ENCODE measurements around the gene GNE. TPM values are rescaled to one million over a fixed set of nuclear protein-coding genes. Genes with fewer than 3 reads are reported as not detected.
A peak's percentile ranks its signal among the peaks of the same experiment; 100 is the strongest.
"Not testable (repeated sequence)": the region's sequence is repeated elsewhere in the genome, so short reads cannot be mapped to it uniquely, and the experiment has no call there.

GNE gene
- total and polyA plus RNA-seq, 4 experiments from 2014 or later: 2.7 to 18.1 (median 11.5) TPM

- POLR2A ChIA-PET (ENCODE audit: partially characterized antibody): interaction anchor here (0.5 to 3.1 kb wide), 23 partner anchors 9 to 1276 kb away, joined by 3 to 21 read pairs (median 4); partner anchors contain the start of genes GLIPR2, GNE and SPAG8
- Histone ChIP-seq H3K9me3 (ENCODE audit: control insufficient read depth in 1 of 2, low read length in 2 of 2) (no peaks in the 10 kb centered on the region), H3K36me3 (ENCODE audit: insufficient read depth, low read length) (peaks cover 4% of the 10 kb centered on the region), H3K4me3 (ENCODE audit: low read length in 2 of 2) (peak overlapping the region in 1 of 2 donors; percentile 87), H3K4me1 (ENCODE audit: insufficient read depth, low read length) (peaks cover 39% of the 10 kb centered on the region), H3K27me3 (ENCODE audit: insufficient read depth, low read length) (no peaks in the 10 kb centered on the region), H3K27ac (ENCODE audit: low read depth, low read length) (peak overlapping the region; percentile 91)
- no peak for DNase-seq
- intact Hi-C loops (cut with micrococcal nuclease): loop anchor here (1.0 kb wide), 5 partner anchors 39 to 210 kb away; partner anchors contain the start of genes GNE and RNF38
- peak overlapping the region in 7 of 8 donors; percentile 38 to 98 (median 94) for H3K4me3 Mint-ChIP-seq
- H3K27ac Mint-ChIP-seq: peak overlapping the region; percentile 32 to 96 (median 95)
- H3K9me3 Mint-ChIP-seq: peaks cover 0 to 2% (median 0%) of the 10 kb centered on the region in 8 donors
- CTCF ChIA-PET (ENCODE audit: partially characterized antibody): interaction anchor here (0.8 to 4.5 kb wide), 34 partner anchors 8 to 539 kb away, joined by 3 to 70 read pairs (median 5); partner anchors contain the start of genes CCIN, GLIPR2 and GNE
- peaks cover 2 to 20% of the 10 kb centered on the region in 2 donors for H3K36me3 Mint-ChIP-seq
- peaks cover 0 to 1% of the 10 kb centered on the region in 2 donors for H3K27me3 Mint-ChIP-seq
- H3K4me1 Mint-ChIP-seq: peaks cover 32 to 51% (median 39%) of the 10 kb centered on the region in 4 donors
These were observed 68.3 kb downstream of the GNE start for GRCh38 chr9:36189976-36190375.

- Histone ChIP-seq H3K27ac (ENCODE audit: low read depth, low read length) (no peak overlapping the region), H3K4me3 (ENCODE audit: low read length in 2 of 2) (no peak overlapping the region), H3K36me3 (ENCODE audit: insufficient read depth, low read length) (no peaks in the 10 kb centered on the region), H3K27me3 (ENCODE audit: insufficient read depth, low read length) (no peaks in the 10 kb centered on the region), H3K9me3 (ENCODE audit: control insufficient read depth in 1 of 2, low read length in 2 of 2) (no peaks in the 10 kb centered on the region), H3K4me1 (ENCODE audit: insufficient read depth, low read length) (peaks cover 22% of the 10 kb centered on the region)
- Mint-ChIP-seq H3K36me3 (peaks cover 0 to 8% of the 10 kb centered on the region in 2 donors), H3K4me3 (no peak overlapping the region), H3K4me1 (peaks cover 18 to 33% (median 22%) of the 10 kb centered on the region in 4 donors), H3K9me3 (no peaks in the 10 kb centered on the region), H3K27ac (no peak overlapping the region), H3K27me3 (peaks cover 0 to 1% of the 10 kb centered on the region in 2 donors)
- intact Hi-C loops (cut with micrococcal nuclease): no loop called here
- no peak for DNase-seq
- ChIA-PET POLR2A (ENCODE audit: partially characterized antibody) (no interaction called here), CTCF (ENCODE audit: partially characterized antibody) (interaction anchor here (1.2 to 4.5 kb wide), 5 partner anchors 14 to 168 kb away, joined by 3 to 40 read pairs (median 27); partner anchors contain the start of gene CCIN)
These were observed 70.0 kb downstream of the GNE start for GRCh38 chr9:36188212-36188611.

- peak overlapping the region in 1 of 7 donors; percentile 13 for H3K27ac Mint-ChIP-seq
- no peak overlapping the region for H3K27ac ChIP-seq (ENCODE audit: low read depth, low read length)
- intact Hi-C loops (cut with micrococcal nuclease): no loop called here
These were observed 70.8 kb downstream of the GNE start for GRCh38 chr9:36187414-36187813.

GRCh38 chr9:36180243-36180642 lies 78.0 kb downstream of the GNE start:
- CTCF ChIA-PET (ENCODE audit: partially characterized antibody): interaction anchor here (1.2 kb wide), 1 partner anchor 9 kb away, joined by 3 read pairs; no protein-coding TSS in a partner anchor
- H3K27ac ChIP-seq (ENCODE audit: low read depth, low read length); H3K36me3 Mint-ChIP-seq; H3K27ac Mint-ChIP-seq; H3K27me3 ChIP-seq (ENCODE audit: insufficient read depth, low read length); H3K4me1 ChIP-seq (ENCODE audit: insufficient read depth, low read length); H3K4me3 Mint-ChIP-seq; POLR2A ChIA-PET (ENCODE audit: partially characterized antibody); DNase-seq; H3K36me3 ChIP-seq (ENCODE audit: insufficient read depth, low read length); intact Hi-C loops (cut with micrococcal nuclease); H3K4me3 ChIP-seq (ENCODE audit: low read length in 2 of 2); H3K4me1 Mint-ChIP-seq; H3K9me3 ChIP-seq (ENCODE audit: control insufficient read depth in 1 of 2, low read length in 2 of 2); H3K9me3 Mint-ChIP-seq; H3K27me3 Mint-ChIP-seq: not testable (repeated sequence)

More at GRCh38 chr9:36187414-36187813, 70.8 kb downstream of the GNE start:
- Histone ChIP-seq H3K4me1 (ENCODE audit: insufficient read depth, low read length) (peaks cover 14% of the 10 kb centered on the region), H3K4me3 (ENCODE audit: low read length in 2 of 2) (no peak overlapping the region), H3K36me3 (ENCODE audit: insufficient read depth, low read length) (no peaks in the 10 kb centered on the region), H3K27me3 (ENCODE audit: insufficient read depth, low read length) (no peaks in the 10 kb centered on the region), H3K9me3 (ENCODE audit: control insufficient read depth in 1 of 2, low read length in 2 of 2) (no peaks in the 10 kb centered on the region)
- POLR2A ChIA-PET (ENCODE audit: partially characterized antibody): no interaction called here
- H3K4me3 Mint-ChIP-seq: no peak overlapping the region
- H3K36me3 Mint-ChIP-seq: peaks cover 0 to 6% of the 10 kb centered on the region in 2 donors
- DNase-seq: peak in 1 of 5 donors; percentile 9
- CTCF ChIA-PET (ENCODE audit: partially characterized antibody): no interaction called here
- peaks cover 0 to 1% of the 10 kb centered on the region in 2 donors for H3K27me3 Mint-ChIP-seq
- H3K4me1 Mint-ChIP-seq: peaks cover 11 to 25% (median 15%) of the 10 kb centered on the region in 4 donors
- no peaks in the 10 kb centered on the region for H3K9me3 Mint-ChIP-seq

DNA sequence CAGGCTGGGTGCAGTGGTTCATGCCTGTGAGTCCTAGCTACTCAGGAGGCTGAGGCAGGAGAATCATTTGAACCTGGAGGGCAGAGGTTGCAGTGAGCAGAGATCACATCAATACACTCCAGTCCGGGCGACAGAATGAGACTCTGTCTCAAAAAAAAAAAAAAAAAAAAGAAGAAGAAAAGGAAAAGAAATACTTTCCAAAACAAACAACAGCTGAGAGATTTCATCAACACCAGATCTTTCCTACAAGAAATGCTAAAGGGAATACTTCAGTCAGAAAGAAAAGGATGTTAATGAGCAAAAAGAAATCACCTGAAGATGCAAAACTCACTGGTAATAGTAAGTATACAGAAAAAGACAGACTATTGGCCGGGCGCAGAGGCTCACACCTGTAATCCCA lies 80.7 kb downstream of the GNE start:
- H3K4me1 ChIP-seq (ENCODE audit: insufficient read depth, low read length): no peaks in the 10 kb centered on the region
- H3K4me3 Mint-ChIP-seq: no peak overlapping the region
- H3K27me3 ChIP-seq (ENCODE audit: insufficient read depth, low read length): no peaks in the 10 kb centered on the region
- no peaks in the 10 kb centered on the region for H3K36me3 ChIP-seq (ENCODE audit: insufficient read depth, low read length)
- CTCF ChIA-PET (ENCODE audit: partially characterized antibody): interaction anchor here (0.5 to 1.4 kb wide), 3 partner anchors 11 to 75 kb away, joined by 3 read pairs; no protein-coding TSS in a partner anchor
- H3K27me3 Mint-ChIP-seq: peaks cover 0 to 3% of the 10 kb centered on the region in 2 donors
- H3K9me3 Mint-ChIP-seq: peaks cover 0 to 2% (median 0%) of the 10 kb centered on the region in 8 donors
- H3K36me3 Mint-ChIP-seq: no peaks in the 10 kb centered on the region
- no peak overlapping the region for H3K27ac ChIP-seq (ENCODE audit: low read depth, low read length)
- H3K9me3 ChIP-seq (ENCODE audit: control insufficient read depth in 1 of 2, low read length in 2 of 2): no peaks in the 10 kb centered on the region
- POLR2A ChIA-PET (ENCODE audit: partially characterized antibody): interaction anchor here (0.6 kb wide), 1 partner anchor 13 kb away, joined by 3 read pairs; no protein-coding TSS in a partner anchor
- no peak for DNase-seq
- intact Hi-C loops (cut with micrococcal nuclease): no loop called here
- no peak overlapping the region for H3K4me3 ChIP-seq (ENCODE audit: low read length in 2 of 2)
- peaks cover 0 to 5% (median 2%) of the 10 kb centered on the region in 4 donors for H3K4me1 Mint-ChIP-seq
- H3K27ac Mint-ChIP-seq: no peak overlapping the region

GRCh38 chr9:36176496-36176895 lies 81.8 kb downstream of the GNE start:
- H3K27me3 Mint-ChIP-seq; H3K4me3 Mint-ChIP-seq; H3K9me3 Mint-ChIP-seq; H3K27me3 ChIP-seq (ENCODE audit: insufficient read depth, low read length); intact Hi-C loops (cut with micrococcal nuclease); H3K27ac ChIP-seq (ENCODE audit: low read depth, low read length); H3K36me3 ChIP-seq (ENCODE audit: insufficient read depth, low read length); DNase-seq; H3K4me1 Mint-ChIP-seq; H3K9me3 ChIP-seq (ENCODE audit: control insufficient read depth in 1 of 2, low read length in 2 of 2); H3K4me1 ChIP-seq (ENCODE audit: insufficient read depth, low read length); H3K4me3 ChIP-seq (ENCODE audit: low read length in 2 of 2); H3K36me3 Mint-ChIP-seq; POLR2A ChIA-PET (ENCODE audit: partially characterized antibody); H3K27ac Mint-ChIP-seq: not testable (repeated sequence)
- CTCF ChIA-PET (ENCODE audit: partially characterized antibody): interaction anchor here (1.0 kb wide), 1 partner anchor 84 kb away, joined by 4 read pairs; no protein-coding TSS in a partner anchor

- CTCF ChIA-PET (ENCODE audit: partially characterized antibody): interaction anchor here (1.0 to 1.6 kb wide), 2 partner anchors 8 to 82 kb away, joined by 4 to 6 read pairs; no protein-coding TSS in a partner anchor
- H3K27me3 Mint-ChIP-seq; intact Hi-C loops (cut with micrococcal nuclease): not testable (repeated sequence)
These were observed 83.0 kb downstream of the GNE start for GRCh38 chr9:36175209-36175608.

More at GRCh38 chr9:36175209-36175608, 83.0 kb downstream of the GNE start:
- H3K27me3 ChIP-seq (ENCODE audit: insufficient read depth, low read length); H3K4me1 ChIP-seq (ENCODE audit: insufficient read depth, low read length); H3K27ac Mint-ChIP-seq; H3K4me1 Mint-ChIP-seq; H3K27ac ChIP-seq (ENCODE audit: low read depth, low read length); H3K9me3 Mint-ChIP-seq; H3K36me3 Mint-ChIP-seq; H3K36me3 ChIP-seq (ENCODE audit: insufficient read depth, low read length); H3K4me3 Mint-ChIP-seq; H3K4me3 ChIP-seq (ENCODE audit: low read length in 2 of 2); DNase-seq; H3K9me3 ChIP-seq (ENCODE audit: control insufficient read depth in 1 of 2, low read length in 2 of 2); POLR2A ChIA-PET (ENCODE audit: partially characterized antibody): not testable (repeated sequence)
